ENCODE data around the gene SEC14L5. TPM values are rescaled to one million over a fixed set of nuclear protein-coding genes. Genes with fewer than 3 reads are reported as not detected.

Gene SEC14L5
- total and polyA plus RNA-seq, 2 experiments from 2014 or later: 1.0 to 3.5 TPM

GRCh38 chr16:5000573-5001001, 42.5 kb downstream of the SEC14L5 start:
- H3K9me3 ChIP-seq (ENCODE audit: low read depth): no peaks in the 10 kb centered on the region
- no peaks in the 10 kb centered on the region for H4K20me1 ChIP-seq (ENCODE audit: insufficient read depth, poor library complexity, severe bottlenecking)
- no peaks in the 10 kb centered on the region for H3K9me2 ChIP-seq (replicated peaks; ENCODE audit: insufficient read depth)
- H3K79me2 ChIP-seq: no peaks in the 10 kb centered on the region
- no peak overlapping the region for H2AFZ ChIP-seq
- DNase-seq (ENCODE audit: low spot score): no peak
- H3K4me3 ChIP-seq: no peak overlapping the region
- H3K4me1 ChIP-seq (ENCODE audit: insufficient read depth): no peaks in the 10 kb centered on the region
- TF ChIP-seq EZH2phosphoT487 (IDR thresholded peaks at IDR 0.05; ENCODE audit: low read depth, severe bottlenecking, unreplicated experiment) (no peak), EZH2 (IDR thresholded peaks at IDR 0.05; ENCODE audit: borderline replicate concordance) (no peak), CTCF (IDR thresholded peaks at IDR 0.05; ENCODE audit: poor library complexity) (no peak)
- 93% methylated on average over 19 of the region's 19 CpGs for WGBS (ENCODE audit: low lambda C conversion rate, missing lambda C conversion rate)
- no peaks in the 10 kb centered on the region for H3K36me3 ChIP-seq (replicated peaks; ENCODE audit: insufficient read depth, low read depth)
- no peak overlapping the region for H3K27ac ChIP-seq
- H3K4me2 ChIP-seq: no peak overlapping the region
- no peaks in the 10 kb centered on the region for H3K27me3 ChIP-seq

- H3K9me2 ChIP-seq (replicated peaks; ENCODE audit: insufficient read depth): no peaks in the 10 kb centered on the region
- TF ChIP-seq EZH2 (IDR thresholded peaks at IDR 0.05; ENCODE audit: borderline replicate concordance): no peak
- TF ChIP-seq CTCF (IDR thresholded peaks at IDR 0.05; ENCODE audit: poor library complexity): no peak
- no peak for TF ChIP-seq EZH2phosphoT487 (IDR thresholded peaks at IDR 0.05; ENCODE audit: low read depth, severe bottlenecking, unreplicated experiment)
- H3K4me1 ChIP-seq (ENCODE audit: insufficient read depth): no peaks in the 10 kb centered on the region
- H3K36me3 ChIP-seq (replicated peaks; ENCODE audit: insufficient read depth, low read depth): no peaks in the 10 kb centered on the region
- no peak overlapping the region for H3K4me3 ChIP-seq
- H3K4me2 ChIP-seq: no peak overlapping the region
- H3K79me2 ChIP-seq: no peaks in the 10 kb centered on the region
- no peak for DNase-seq (ENCODE audit: low spot score)
- H3K27ac ChIP-seq: no peak overlapping the region
- H2AFZ ChIP-seq: no peak overlapping the region
- no peaks in the 10 kb centered on the region for H3K9me3 ChIP-seq (ENCODE audit: low read depth)
- H4K20me1 ChIP-seq (ENCODE audit: insufficient read depth, poor library complexity, severe bottlenecking): no peaks in the 10 kb centered on the region
- H3K27me3 ChIP-seq: no peaks in the 10 kb centered on the region
- WGBS (ENCODE audit: low lambda C conversion rate, missing lambda C conversion rate): 86% methylated on average over 7 of the region's 7 CpGs
Measured at GRCh38 chr16:5001571-5001970, 43.4 kb downstream of the SEC14L5 start.

- no peaks in the 10 kb centered on the region for H4K20me1 ChIP-seq (ENCODE audit: insufficient read depth, poor library complexity, severe bottlenecking)
- no peak for TF ChIP-seq CTCF (IDR thresholded peaks at IDR 0.05; ENCODE audit: poor library complexity)
- no peak for TF ChIP-seq EZH2 (IDR thresholded peaks at IDR 0.05; ENCODE audit: borderline replicate concordance)
- no peak for TF ChIP-seq EZH2phosphoT487 (IDR thresholded peaks at IDR 0.05; ENCODE audit: low read depth, severe bottlenecking, unreplicated experiment)
- H3K4me1 ChIP-seq (ENCODE audit: insufficient read depth): no peaks in the 10 kb centered on the region
- DNase-seq (ENCODE audit: low spot score): no peak
- no peak overlapping the region for H3K4me3 ChIP-seq
- no peak overlapping the region for H2AFZ ChIP-seq
- no peak overlapping the region for H3K4me2 ChIP-seq
- no peak overlapping the region for H3K27ac ChIP-seq
- WGBS (ENCODE audit: low lambda C conversion rate, missing lambda C conversion rate): 82% methylated on average over 5 of the region's 6 CpGs
- H3K27me3 ChIP-seq: no peaks in the 10 kb centered on the region
- no peaks in the 10 kb centered on the region for H3K9me2 ChIP-seq (replicated peaks; ENCODE audit: insufficient read depth)
- no peaks in the 10 kb centered on the region for H3K79me2 ChIP-seq
- no peaks in the 10 kb centered on the region for H3K36me3 ChIP-seq (replicated peaks; ENCODE audit: insufficient read depth, low read depth)
- no peaks in the 10 kb centered on the region for H3K9me3 ChIP-seq (ENCODE audit: low read depth)
Measured at GRCh38 chr16:5001986-5002385, 43.9 kb downstream of the SEC14L5 start.

GRCh38 chr16:5002699-5003143, 44.6 kb downstream of the SEC14L5 start:
- Histone ChIP-seq H4K20me1 (ENCODE audit: insufficient read depth, poor library complexity, severe bottlenecking) (no peaks in the 10 kb centered on the region), H3K27ac (no peak overlapping the region), H3K4me2 (no peak overlapping the region), H3K27me3 (no peaks in the 10 kb centered on the region), H3K9me3 (ENCODE audit: low read depth) (no peaks in the 10 kb centered on the region), H3K36me3 (replicated peaks; ENCODE audit: insufficient read depth, low read depth) (no peaks in the 10 kb centered on the region), H3K9me2 (replicated peaks; ENCODE audit: insufficient read depth) (no peaks in the 10 kb centered on the region), H3K4me3 (no peak overlapping the region), H3K79me2 (no peaks in the 10 kb centered on the region), H2AFZ (no peak overlapping the region), H3K4me1 (ENCODE audit: insufficient read depth) (no peaks in the 10 kb centered on the region)
- no peak for TF ChIP-seq CTCF (IDR thresholded peaks at IDR 0.05; ENCODE audit: poor library complexity)
- no peak for TF ChIP-seq EZH2 (IDR thresholded peaks at IDR 0.05; ENCODE audit: borderline replicate concordance)
- no peak for TF ChIP-seq EZH2phosphoT487 (IDR thresholded peaks at IDR 0.05; ENCODE audit: low read depth, severe bottlenecking, unreplicated experiment)
- DNase-seq (ENCODE audit: low spot score): no peak
- WGBS (ENCODE audit: low lambda C conversion rate, missing lambda C conversion rate): 80% methylated on average over 3 of the region's 3 CpGs
